Naive thymus-derived CD4-positive, alpha-beta T cell (primary cell): ENCODE data around the gene PNPLA4. TPM values are rescaled to one million over a fixed set of nuclear protein-coding genes. Genes with fewer than 3 reads are reported as not detected.
A peak's percentile ranks its signal among the peaks of the same experiment; 100 is the strongest.

Source experiments
- ATAC-seq: fragments of 150-1000 bp; cut with Tn5 transposase; 2 replicates; pipeline ENCODE4 v1.10.0; 2021; ENCODE audit warnings: mild to moderate bottlenecking, moderate library complexity
- CTCF ChIA-PET: fragments of 350-600 bp; sonication (Branson Sonifier 250); formaldehyde crosslinking; loops from one replicate; lab custom pipeline; 2021; ENCODE audit warnings: antibody characterized with exemption; lab: Charles Lee
- POLR2A ChIA-PET: fragments of 350-600 bp; sonication (Branson Sonifier 250); formaldehyde crosslinking; loops from one replicate; lab custom pipeline; 2021; ENCODE audit warnings: antibody characterized with exemption, inconsistent platforms; lab: Charles Lee
- DNase-seq, 9 donors: peaks; one replicate each; pipeline versions ENCODE4 v3.0.0 to v3.0.0-alpha.2; 2020 to 2022; ENCODE audit warnings: mixed read lengths in 1 of 9
- H3K27ac ChIP-seq: one replicate; pipeline ENCODE4 v1.7.0; 2013; ENCODE audit warnings: mild to moderate bottlenecking, low read depth, low read length, moderate library complexity
- H3K27me3 ChIP-seq, 2 donors: one replicate each; pipeline ENCODE4 v1.7.0; 2013; ENCODE audit warnings: low read length in 2 of 2, mild to moderate bottlenecking in 2 of 2, moderate library complexity in 2 of 2; ENCODE audit not compliant: control insufficient read depth in 2 of 2, insufficient read depth in 2 of 2
- H3K36me3 ChIP-seq, 3 experiments: 1 replicate in 2 of 3; 2 replicates in 1 of 3; pipeline ENCODE4 v1.7.0; 2013; ENCODE audit warnings: low read length in 3 of 3, mild to moderate bottlenecking in 3 of 3, moderate library complexity in 1 of 3; ENCODE audit not compliant: insufficient read depth in 3 of 3, control insufficient read depth in 2 of 3
- H3K4me1 ChIP-seq, 2 donors: one replicate each; pipeline ENCODE4 v1.7.0; 2013; ENCODE audit warnings: low read length in 2 of 2, mild to moderate bottlenecking in 2 of 2, moderate library complexity in 1 of 2; ENCODE audit not compliant: control insufficient read depth in 2 of 2, insufficient read depth in 2 of 2
- H3K4me3 ChIP-seq: 2 replicates; pipeline ENCODE4 v1.7.0; 2013; ENCODE audit warnings: mild to moderate bottlenecking, low read length
- H3K9me3 ChIP-seq, 3 experiments: 1 replicate in 2 of 3; 2 replicates in 1 of 3; pipeline ENCODE4 v1.7.0; 2013; ENCODE audit warnings: low read length in 3 of 3; ENCODE audit not compliant: control insufficient read depth in 2 of 3
- H3K27ac Mint-ChIP-seq, 9 donors: one replicate each; pipeline ENCODE4 v1.8.0; 2020 to 2022; ENCODE audit warnings: mixed read lengths in 9 of 9, mild to moderate bottlenecking in 8 of 9, moderate library complexity in 5 of 9, inconsistent platforms in 2 of 9
- H3K27me3 Mint-ChIP-seq, 5 donors: one replicate each; pipeline ENCODE4 v1.8.0; 2021 to 2022; ENCODE audit warnings: mixed read lengths in 5 of 5, mild to moderate bottlenecking in 1 of 5
- H3K36me3 Mint-ChIP-seq, 5 donors: one replicate each; pipeline ENCODE4 v1.8.0; 2020 to 2022; ENCODE audit warnings: mixed read lengths in 5 of 5, mild to moderate bottlenecking in 3 of 5, inconsistent platforms in 1 of 5
- H3K4me1 Mint-ChIP-seq, 7 donors: one replicate each; pipeline ENCODE4 v1.8.0; 2020 to 2022; ENCODE audit warnings: mixed read lengths in 7 of 7, mild to moderate bottlenecking in 3 of 7, inconsistent platforms in 1 of 7
- H3K4me3 Mint-ChIP-seq, 10 donors: one replicate each; pipeline ENCODE4 v1.8.0; 2020 to 2022; ENCODE audit warnings: mild to moderate bottlenecking in 10 of 10, mixed read lengths in 10 of 10, moderate library complexity in 6 of 10, inconsistent platforms in 2 of 10
- H3K9me3 Mint-ChIP-seq, 11 donors: one replicate each; pipeline ENCODE4 v1.8.0; 2020 to 2022; ENCODE audit warnings: mixed read lengths in 11 of 11, mild to moderate bottlenecking in 4 of 11, inconsistent platforms in 1 of 11, moderate library complexity in 1 of 11
- intact Hi-C, 2 donors: fragments of 100-400 bp; cut with micrococcal nuclease; formaldehyde crosslinking; loops; one replicate each; pipeline ENCODE4 v1.15.1; 2023
- polyA plus RNA-seq, 2 donors: library from polyadenylated mRNA; unstranded; fragments of 300-500 nt; fragmentation: Illumina TruSeq; gene quantifications; one replicate each; pipeline ENCODE4 v1.2.3, GENCODE V29; 2021
- total RNA-seq, 6 experiments: library from RNA in 5 of 6; stranded (reverse) in 5 of 6; gene quantifications; 1 replicate in 5 of 6; 2 replicates in 1 of 6; pipeline ENCODE4 v1.2.3 and lab custom pipeline; 2021 to 2026

The PNPLA4 gene
- total and polyA plus RNA-seq, 7 experiments from 2014 or later, result 4.0 to 18.7 (median 4.2) TPM

DNA sequence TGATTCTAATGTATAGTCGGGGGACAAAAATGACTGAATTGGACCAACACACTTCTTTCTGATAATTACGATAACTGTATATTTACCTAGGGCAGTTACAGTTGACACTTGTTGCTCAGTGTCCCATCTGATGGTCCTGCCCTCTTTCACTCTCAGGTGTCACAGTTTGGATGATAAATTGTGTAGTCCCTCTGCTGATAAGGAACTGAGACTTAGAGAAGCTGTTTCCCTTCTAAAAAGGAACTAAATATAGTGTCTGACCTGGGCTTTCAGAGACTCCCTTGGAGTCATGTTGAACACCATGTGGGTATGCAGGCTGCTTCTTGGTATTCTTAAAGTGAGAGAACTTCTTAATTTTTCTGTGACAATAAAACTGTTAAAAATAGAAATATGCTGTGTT lies 23.7 kb upstream of the PNPLA4 start:
- Mint-ChIP-seq H3K4me1 (no peaks in the 10 kb centered on the region), H3K4me3 (no peak overlapping the region), H3K27ac (no peak overlapping the region), H3K9me3 (peaks cover 0 to under 1% (median 0%) of the 10 kb centered on the region in 11 donors), H3K27me3 (peaks cover 0 to 8% (median 0%) of the 10 kb centered on the region in 5 donors), H3K36me3 (peaks cover 0 to 1% (median 0%) of the 10 kb centered on the region in 5 donors)
- ChIA-PET CTCF (no interaction called here), POLR2A (no interaction called here)
- intact Hi-C loops, result no loop called here
- no peaks in the 10 kb centered on the region for H3K27me3 ChIP-seq
- no peaks in the 10 kb centered on the region for H3K4me1 ChIP-seq
- no peaks in the 10 kb centered on the region for H3K36me3 ChIP-seq
- DNase-seq (no peak), ATAC-seq (no peak)
- H3K27ac ChIP-seq, result no peak overlapping the region
- H3K9me3 ChIP-seq, result no peaks in the 10 kb centered on the region
- H3K4me3 ChIP-seq, result no peak overlapping the region

DNA sequence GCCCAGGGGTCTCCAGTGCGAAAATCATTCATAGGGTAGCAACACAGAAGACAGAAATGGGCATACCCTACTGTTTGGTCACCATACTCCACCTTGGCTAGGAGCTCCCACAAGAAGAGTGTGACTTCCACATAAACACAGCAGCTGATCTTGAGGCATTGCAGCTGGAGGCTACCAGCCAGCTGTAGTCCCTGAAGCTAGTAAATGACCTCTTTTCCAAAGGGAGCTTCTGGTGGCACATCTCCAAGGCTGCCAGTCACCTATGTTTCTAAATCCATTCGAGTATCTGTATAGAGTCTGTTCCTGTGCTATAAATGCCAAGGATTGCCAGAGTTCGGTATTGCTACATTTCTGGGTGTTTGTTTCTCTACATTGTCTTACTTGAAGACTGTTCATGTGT lies 21.3 kb upstream of the PNPLA4 start:
- Histone ChIP-seq H3K9me3 (no peaks in the 10 kb centered on the region), H3K27me3 (no peaks in the 10 kb centered on the region), H3K36me3 (no peaks in the 10 kb centered on the region), H3K27ac (no peak overlapping the region), H3K4me3 (no peak overlapping the region), H3K4me1 (no peaks in the 10 kb centered on the region)
- ATAC-seq (no peak), DNase-seq (no peak)
- Mint-ChIP-seq H3K27ac (no peak overlapping the region), H3K4me1 (no peaks in the 10 kb centered on the region), H3K27me3 (peaks cover 0 to 8% (median 0%) of the 10 kb centered on the region in 5 donors), H3K36me3 (no peaks in the 10 kb centered on the region), H3K9me3 (no peaks in the 10 kb centered on the region), H3K4me3 (no peak overlapping the region)
- POLR2A ChIA-PET, result no interaction called here
- CTCF ChIA-PET, result no interaction called here
- intact Hi-C loops, result no loop called here

DNA sequence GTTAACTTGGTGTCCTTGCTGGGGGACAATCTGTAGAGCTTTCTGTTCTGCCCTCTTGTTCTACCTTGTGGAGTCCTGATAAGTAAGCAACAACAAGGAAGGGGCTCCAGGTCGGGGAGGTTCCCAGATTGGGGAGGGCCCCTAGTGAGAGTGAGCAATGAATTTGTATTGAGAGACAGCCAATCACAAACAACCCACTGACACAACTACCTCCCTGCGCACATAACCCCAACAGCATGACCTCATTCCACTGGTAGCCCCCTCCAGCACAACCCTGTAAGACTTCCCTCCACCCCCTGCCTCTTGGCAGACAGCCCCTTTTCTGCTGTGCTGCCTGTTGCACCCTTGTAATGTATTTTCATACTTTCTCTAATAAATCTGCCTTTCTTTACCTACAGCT lies 19.7 kb upstream of the PNPLA4 start:
- ATAC-seq (no peak), DNase-seq (no peak)
- no peak overlapping the region for H3K27ac Mint-ChIP-seq
- H3K27ac ChIP-seq, result no peak overlapping the region
- peaks cover 0 to 8% (median 0%) of the 10 kb centered on the region in 5 donors for H3K27me3 Mint-ChIP-seq
- H3K36me3 ChIP-seq, result no peaks in the 10 kb centered on the region
- POLR2A ChIA-PET, result no interaction called here
- H3K4me1 ChIP-seq, result no peaks in the 10 kb centered on the region
- H3K36me3 Mint-ChIP-seq, result no peaks in the 10 kb centered on the region
- H3K4me3 ChIP-seq, result no peak overlapping the region
- H3K9me3 Mint-ChIP-seq, result no peaks in the 10 kb centered on the region
- no peaks in the 10 kb centered on the region for H3K9me3 ChIP-seq
- H3K4me1 Mint-ChIP-seq, result no peaks in the 10 kb centered on the region
- H3K27me3 ChIP-seq, result no peaks in the 10 kb centered on the region
- no peak overlapping the region for H3K4me3 Mint-ChIP-seq
- intact Hi-C loops, result no loop called here
- CTCF ChIA-PET, result no interaction called here

DNA sequence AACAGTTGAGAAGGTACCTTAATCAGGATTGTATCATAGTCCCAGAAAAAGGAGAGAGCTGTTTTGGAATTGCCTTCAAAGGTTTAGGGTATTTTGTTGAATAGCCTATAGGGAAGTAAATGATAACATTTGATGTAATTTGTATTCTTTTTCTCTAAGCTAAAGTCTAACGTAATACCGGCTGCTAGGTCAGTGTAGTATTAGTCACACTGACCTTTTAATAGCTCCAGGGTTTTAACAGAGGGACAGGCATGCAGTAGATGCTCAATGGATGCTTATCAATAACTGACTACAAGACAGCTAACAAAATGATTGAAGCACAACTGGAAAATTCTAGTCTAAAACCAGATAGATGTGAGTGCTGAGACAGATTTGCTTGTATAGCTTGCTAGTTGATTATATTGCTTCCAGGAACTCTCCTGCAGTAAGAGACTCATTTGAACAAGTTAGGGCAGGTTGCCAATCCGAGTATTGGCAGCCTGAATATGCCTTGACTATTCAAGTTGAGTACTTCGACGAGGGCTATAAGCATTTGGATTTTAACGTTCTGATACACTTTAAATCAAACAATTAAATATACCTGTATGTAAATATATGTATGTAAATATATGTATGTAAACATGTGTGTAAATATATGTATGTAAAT lies 16.5 kb upstream of the PNPLA4 start:
- H3K4me1 ChIP-seq, result no peaks in the 10 kb centered on the region
- Mint-ChIP-seq H3K9me3 (no peaks in the 10 kb centered on the region), H3K4me1 (peaks cover 0 to 3% (median 0%) of the 10 kb centered on the region in 7 donors), H3K27me3 (peaks cover 0 to 8% (median 0%) of the 10 kb centered on the region in 5 donors), H3K27ac (no peak overlapping the region), H3K4me3 (no peak overlapping the region), H3K36me3 (no peaks in the 10 kb centered on the region)
- POLR2A ChIA-PET, result no interaction called here
- no peaks in the 10 kb centered on the region for H3K9me3 ChIP-seq
- no peaks in the 10 kb centered on the region for H3K27me3 ChIP-seq
- no peak for DNase-seq
- no peaks in the 10 kb centered on the region for H3K36me3 ChIP-seq
- CTCF ChIA-PET, result no interaction called here
- ATAC-seq, result no peak
- intact Hi-C loops, result no loop called here
- no peak overlapping the region for H3K27ac ChIP-seq
- H3K4me3 ChIP-seq, result no peak overlapping the region

DNA sequence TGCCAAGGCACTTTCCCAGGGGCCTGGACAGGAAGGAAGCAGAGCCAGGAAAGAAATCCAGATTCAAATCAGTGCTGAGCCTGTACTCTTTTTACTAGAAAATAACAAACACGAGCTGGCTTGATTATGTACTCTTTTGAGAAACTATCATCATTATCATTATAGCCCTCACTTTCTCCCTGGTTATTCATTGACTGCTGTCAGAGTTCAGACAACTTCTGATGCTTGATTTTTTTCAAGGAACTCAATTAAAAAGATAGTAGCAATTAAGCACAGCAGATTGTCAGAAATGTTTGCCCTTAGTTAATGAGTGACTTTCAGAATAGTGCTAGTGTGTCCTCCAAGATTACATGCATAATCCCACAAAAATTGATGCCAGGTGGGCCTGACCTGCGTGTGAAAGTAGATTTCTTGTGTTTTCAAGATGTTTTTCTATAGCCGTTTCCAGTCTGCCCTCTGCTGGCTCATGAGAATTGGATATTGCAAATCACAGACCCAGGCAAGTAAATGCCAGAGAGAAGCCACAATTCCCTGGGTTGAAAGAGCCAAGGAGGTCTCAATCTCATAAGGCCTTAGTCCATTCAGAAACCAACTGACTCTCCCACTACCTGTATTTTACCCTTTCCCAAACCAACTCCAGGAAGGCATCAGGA lies 14.3 kb upstream of the PNPLA4 start:
- no peak overlapping the region for H3K4me3 Mint-ChIP-seq
- intact Hi-C loops, result no loop called here
- Histone ChIP-seq H3K9me3 (no peaks in the 10 kb centered on the region), H3K36me3 (no peaks in the 10 kb centered on the region), H3K27me3 (no peaks in the 10 kb centered on the region), H3K4me1 (no peaks in the 10 kb centered on the region), H3K4me3 (no peak overlapping the region), H3K27ac (no peak overlapping the region)
- ChIA-PET POLR2A (no interaction called here), CTCF (no interaction called here)
- peaks cover 0 to 3% (median 0%) of the 10 kb centered on the region in 7 donors for H3K4me1 Mint-ChIP-seq
- H3K27me3 Mint-ChIP-seq, result peaks cover 0 to 1% (median 0%) of the 10 kb centered on the region in 5 donors
- no peak for DNase-seq
- no peaks in the 10 kb centered on the region for H3K36me3 Mint-ChIP-seq
- no peaks in the 10 kb centered on the region for H3K9me3 Mint-ChIP-seq
- no peak for ATAC-seq
- peak overlapping the region in 2 of 9 donors; percentile 33 to 48 for H3K27ac Mint-ChIP-seq

DNA sequence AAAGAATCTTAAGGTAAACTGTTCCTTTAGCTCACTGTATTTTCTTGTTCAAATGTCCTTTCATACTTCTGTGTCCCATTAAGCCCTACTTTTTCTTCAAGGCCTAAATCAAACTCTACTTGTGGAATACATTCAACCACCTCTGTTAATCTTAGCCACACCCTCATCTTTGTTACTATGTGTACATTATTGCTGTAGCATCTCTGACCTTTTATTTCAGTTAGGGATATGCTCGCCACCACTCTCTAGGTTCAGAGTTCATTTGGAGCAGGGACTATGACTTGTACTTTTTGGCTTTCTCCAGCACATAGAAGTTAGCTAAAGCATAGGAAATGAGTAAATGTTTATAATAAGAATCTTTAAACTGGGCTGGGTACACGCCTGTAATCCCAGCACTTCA lies 6.8 kb upstream of the PNPLA4 start:
- no peak overlapping the region for H3K4me3 ChIP-seq
- CTCF ChIA-PET, result no interaction called here
- POLR2A ChIA-PET, result no interaction called here
- Mint-ChIP-seq H3K4me1 (peaks cover 0 to 9% (median 5%) of the 10 kb centered on the region in 7 donors), H3K4me3 (no peak overlapping the region), H3K27me3 (no peaks in the 10 kb centered on the region), H3K9me3 (no peaks in the 10 kb centered on the region), H3K36me3 (no peaks in the 10 kb centered on the region), H3K27ac (no peak overlapping the region)
- H3K27ac ChIP-seq, result no peak overlapping the region
- ATAC-seq (no peak), DNase-seq (no peak)
- H3K36me3 ChIP-seq, result no peaks in the 10 kb centered on the region
- H3K9me3 ChIP-seq, result no peaks in the 10 kb centered on the region
- H3K4me1 ChIP-seq, result no peaks in the 10 kb centered on the region
- intact Hi-C loops, result no loop called here
- H3K27me3 ChIP-seq, result no peaks in the 10 kb centered on the region

DNA sequence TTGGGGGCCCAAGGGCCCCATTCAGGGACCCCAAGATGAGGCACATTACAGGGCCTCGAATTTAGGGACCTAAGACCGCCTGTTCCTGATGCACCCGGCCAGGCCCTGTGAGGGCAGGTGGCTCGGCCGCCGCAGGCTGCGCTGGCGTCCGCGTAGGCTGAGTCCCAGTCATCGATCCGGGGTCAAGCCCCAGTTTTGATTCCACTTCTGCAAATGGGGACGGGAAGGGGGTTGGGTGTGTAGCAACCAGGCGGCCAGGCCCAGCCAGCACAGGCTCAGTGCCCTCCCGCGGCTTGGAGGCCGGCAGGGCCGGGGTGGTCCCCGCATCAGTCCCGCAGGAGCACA lies 327 bp downstream of the PNPLA4 start:
- CTCF ChIA-PET, result no interaction called here
- intact Hi-C loops, result loop anchor here (1.0 to 10.0 kb wide), 5 partner anchors 779 to 1906 kb away; partner anchors contain the start of gene PUDP (in 2 of the 2)
- peak in 1 of 9 donors; percentile 4 for DNase-seq
- peak overlapping the region; percentile 89 to 99 (median 96) for H3K27ac Mint-ChIP-seq
- H3K4me1 ChIP-seq, result peaks cover 6 to 11% of the 10 kb centered on the region in 2 donors
- POLR2A ChIA-PET, result no interaction called here
- no peaks in the 10 kb centered on the region for H3K27me3 Mint-ChIP-seq
- peaks cover 0 to 16% (median 2%) of the 10 kb centered on the region in 5 donors for H3K36me3 Mint-ChIP-seq
- H3K27me3 ChIP-seq, result no peaks in the 10 kb centered on the region
- H3K36me3 ChIP-seq, result peaks cover 0 to 7% (median 0%) of the 10 kb centered on the region in 3 experiments
- peak overlapping the region; percentile 85 for H3K27ac ChIP-seq
- peaks cover 0 to 3% (median 0%) of the 10 kb centered on the region in 11 donors for H3K9me3 Mint-ChIP-seq
- peak overlapping the region; percentile 83 to 99 (median 94) for H3K4me3 Mint-ChIP-seq
- H3K4me1 Mint-ChIP-seq, result peaks cover 0 to 38% (median 22%) of the 10 kb centered on the region in 7 donors
- no peaks in the 10 kb centered on the region for H3K9me3 ChIP-seq
- peak overlapping the region; percentile 75 for H3K4me3 ChIP-seq
- no peak for ATAC-seq
